DMS53 treated with DMSO at 0.1 percent for 48 hours (cell line): ENCODE results near the gene UCP3.
"Not testable (repeated sequence)": the region's sequence is repeated elsewhere in the genome, so short reads cannot be mapped to it uniquely, and the experiment has no call there.

Experiments used
- DNase-seq: peaks from one replicate; lab custom pipeline; 2025; ENCODE audit not compliant: unreplicated experiment; lab: John Stamatoyannopoulos, UW

Gene UCP3

GRCh38 chr11:74002832-74003231 is 6.1 kb downstream of the UCP3 start:
- DNase-seq = no peak

- DNase-seq = no peak
These were observed 7.0 kb downstream of the UCP3 start for GRCh38 chr11:74001822-74002286.

- no peak for DNase-seq
These were observed 8.4 kb downstream of the UCP3 start for GRCh38 chr11:74000307-74001133.

- peak; percentile 99 for DNase-seq
These were observed 9.1 kb downstream of the UCP3 start for GRCh38 chr11:73999581-74000306.

- no peak for DNase-seq
These were observed 9.9 kb downstream of the UCP3 start for GRCh38 chr11:73998846-73999575.

GRCh38 chr11:73997120-73997770 is 11.6 kb downstream of the UCP3 start:
- DNase-seq = no peak

- DNase-seq = peak; percentile 95
These were observed 12.6 kb downstream of the UCP3 start for GRCh38 chr11:73996161-73996747.

GRCh38 chr11:73995731-73996130 is 13.2 kb downstream of the UCP3 start:
- DNase-seq = no peak

- peak; percentile 95 for DNase-seq
These were observed 13.6 kb downstream of the UCP3 start for GRCh38 chr11:73995247-73995646.

GRCh38 chr11:73991471-73992006 is 17.3 kb downstream of the UCP3 start:
- DNase-seq = no peak

GRCh38 chr11:73990730-73991129 is 18.2 kb downstream of the UCP3 start:
- peak; percentile 84 for DNase-seq

GRCh38 chr11:73989156-73989555 is 19.7 kb downstream of the UCP3 start:
- DNase-seq = no peak

- DNase-seq = no peak
These were observed 20.7 kb downstream of the UCP3 start for GRCh38 chr11:73988227-73988626.

- not testable (repeated sequence) for DNase-seq
These were observed 23.2 kb downstream of the UCP3 start for GRCh38 chr11:73985661-73986060.

GRCh38 chr11:73983741-73984538 is 24.9 kb downstream of the UCP3 start:
- no peak for DNase-seq

- peak; percentile 99 for DNase-seq
These were observed 25.7 kb downstream of the UCP3 start for GRCh38 chr11:73982990-73983740.

- peak; percentile 99 for DNase-seq
These were observed 26.3 kb downstream of the UCP3 start, which contains the start of gene UCP2 for GRCh38 chr11:73982595-73982989. TSS of gene UCP2 (minus strand) at chr11:73982843. CDS start at chr11:73978378, 4,465 bp downstream.

- no peak for DNase-seq
These were observed 27.7 kb downstream of the UCP3 start for GRCh38 chr11:73981051-73981805.
